GM18907 (cell line): ENCODE results near the gene GOSR2.
"Not testable (repeated sequence)": the region's sequence is repeated elsewhere in the genome, so short reads cannot be mapped to it uniquely, and the experiment has no call there.

Experiments
- ATAC-seq: cut with Tn5 transposase; IDR thresholded peaks from one replicate; pipeline ENCODE4 v1.9.1; 2021; ENCODE audit warnings: mild to moderate bottlenecking, moderate library complexity; ENCODE audit not compliant: unreplicated experiment

GOSR2 gene

GRCh38 chr17:46928467-46929261 is 5.7 kb downstream of the GOSR2 start:
- ATAC-seq = no peak

- ATAC-seq = no peak
Observed at GRCh38 chr17:46929413-46929812, 6.5 kb downstream of the GOSR2 start.

GRCh38 chr17:46930051-46930450 is 7.1 kb downstream of the GOSR2 start:
- ATAC-seq = no peak

GRCh38 chr17:46931596-46931995 is 8.6 kb downstream of the GOSR2 start:
- ATAC-seq = no peak

GRCh38 chr17:46935658-46936266 is 12.8 kb downstream of the GOSR2 start:
- no peak for ATAC-seq

GRCh38 chr17:46940692-46941404 is 17.9 kb downstream of the GOSR2 start:
- ATAC-seq = no peak

- ATAC-seq = no peak
Observed at GRCh38 chr17:46942441-46943217, 19.7 kb downstream of the GOSR2 start.

GRCh38 chr17:46943218-46943500 is 20.2 kb downstream of the GOSR2 start:
- no peak for ATAC-seq

GRCh38 chr17:46943501-46944393 is 20.8 kb downstream of the GOSR2 start:
- no peak for ATAC-seq

GRCh38 chr17:46944931-46945330 is 22.0 kb downstream of the GOSR2 start:
- no peak for ATAC-seq

- ATAC-seq = no peak
Observed at GRCh38 chr17:46947216-46947615, 24.3 kb downstream of the GOSR2 start.

- ATAC-seq = no peak
Observed at GRCh38 chr17:46948544-46948943, 25.6 kb downstream of the GOSR2 start.

- no peak for ATAC-seq
Observed at GRCh38 chr17:46949291-46950174, 26.6 kb downstream of the GOSR2 start.

- no peak for ATAC-seq
Observed at GRCh38 chr17:46950342-46950996, 27.5 kb downstream of the GOSR2 start.

GRCh38 chr17:46950997-46951621 is 28.1 kb downstream of the GOSR2 start:
- no peak for ATAC-seq

- no peak for ATAC-seq
Observed at GRCh38 chr17:46951706-46952105, 28.7 kb downstream of the GOSR2 start.

GRCh38 chr17:46952115-46952514 is 29.2 kb downstream of the GOSR2 start:
- ATAC-seq = no peak

- ATAC-seq = not testable (repeated sequence)
Observed at GRCh38 chr17:46953191-46953590, 30.2 kb downstream of the GOSR2 start.
